MCF 10A (cell line): ENCODE measurements around the gene OTUD7B. TPM values are rescaled to one million over a fixed set of nuclear protein-coding genes. Genes with fewer than 3 reads are reported as not detected.
"Not testable (repeated sequence)": the region's sequence is repeated elsewhere in the genome, so short reads cannot be mapped to it uniquely, and the experiment has no call there.

Source experiments
- BruUV-seq: library from RNA; stranded (reverse); fragments of 400-500 nt; replicated peaks from 2 replicates; lab custom pipeline; 2021; lab: Mats Ljungman, UMichigan
- CTCF ChIA-PET: fragments of 300-600 bp; sonication (Branson Sonifier 250); formaldehyde crosslinking; extraction: SDS; loops from one replicate; lab custom pipeline; 2021; ENCODE audit warnings: antibody characterized with exemption, inconsistent platforms; lab: Yijun Ruan, JAX
- POLR2A ChIA-PET: fragments of 300-600, 350-650 bp; sonication (Branson Sonifier 250); formaldehyde crosslinking; extraction: SDS; loops from one replicate; lab custom pipeline; 2020; ENCODE audit warnings: antibody characterized with exemption, inconsistent platforms; lab: Yijun Ruan, JAX
- DNase-seq: peaks from one replicate; pipeline ENCODE4 v3.0.0-alpha.2; 2018; ENCODE audit not compliant: unreplicated experiment
- H3K27ac Mint-ChIP-seq: one replicate; pipeline ENCODE4 v1.8.0; 2022; ENCODE audit warnings: mild to moderate bottlenecking, low read depth, mixed read lengths; ENCODE audit not compliant: unreplicated experiment
- H3K27me3 Mint-ChIP-seq: one replicate; pipeline ENCODE4 v1.8.0; 2022; ENCODE audit warnings: mixed read lengths; ENCODE audit not compliant: insufficient read depth, unreplicated experiment
- H3K36me3 Mint-ChIP-seq: one replicate; pipeline ENCODE4 v1.8.0; 2022; ENCODE audit warnings: mild to moderate bottlenecking, moderate library complexity, mixed read lengths; ENCODE audit not compliant: insufficient read depth, unreplicated experiment
- H3K4me1 Mint-ChIP-seq: one replicate; pipeline ENCODE4 v1.8.0; 2022; ENCODE audit warnings: mixed read lengths; ENCODE audit not compliant: insufficient read depth, unreplicated experiment
- H3K4me3 Mint-ChIP-seq: one replicate; pipeline ENCODE4 v1.8.0; 2022; ENCODE audit warnings: mild to moderate bottlenecking, moderate library complexity, mixed read lengths; ENCODE audit not compliant: unreplicated experiment
- H3K9me3 Mint-ChIP-seq: one replicate; pipeline ENCODE4 v1.8.0; 2022; ENCODE audit warnings: mixed read lengths; ENCODE audit not compliant: unreplicated experiment
- intact Hi-C: fragments of 100-400 bp; cut with micrococcal nuclease; formaldehyde crosslinking; loops from 2 replicates; pipeline ENCODE4 v1.14.1; 2022
- total RNA-seq: library from RNA; stranded (reverse); gene quantifications from 2 replicates; pipeline ENCODE4 v1.2.3, GENCODE V29; 2022
- TF ChIP-seq, protein P1 (sequence below): fragments of 200-600 bp; IDR thresholded peaks from one replicate; pipeline ENCODE4 v1.8.0; 2022; ENCODE audit warnings: antibody characterized with exemption, mild to moderate bottlenecking; ENCODE audit not compliant: unreplicated experiment

OTUD7B gene
- total RNA-seq, 1 experiment from 2014 or later, result 44.3 TPM

DNA sequence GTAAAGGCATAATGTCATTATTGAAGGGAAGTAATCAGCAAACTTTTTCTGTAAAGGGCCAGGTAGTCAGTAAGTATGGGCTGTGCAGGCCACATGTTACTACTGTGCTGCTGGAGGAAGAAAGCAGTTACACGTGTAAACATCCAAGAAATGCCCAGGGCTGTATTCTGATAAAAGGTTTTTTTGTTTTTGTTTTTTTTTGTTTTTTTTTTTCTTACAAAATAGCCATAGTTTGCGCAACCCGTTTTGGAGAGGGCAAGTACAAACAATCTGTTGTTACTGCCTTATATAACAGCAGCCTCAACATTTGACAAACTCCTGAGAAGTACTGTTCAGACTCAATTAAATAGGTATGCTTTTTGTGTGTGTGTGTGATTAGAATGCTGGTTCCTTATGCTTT lies 47.2 kb downstream of the OTUD7B start:
- H3K27me3 Mint-ChIP-seq, result no peaks in the 10 kb centered on the region
- no peaks in the 10 kb centered on the region for H3K9me3 Mint-ChIP-seq
- H3K4me3 Mint-ChIP-seq, result no peak overlapping the region
- DNase-seq, result peak; percentile 55
- TF ChIP-seq, protein P1, sequence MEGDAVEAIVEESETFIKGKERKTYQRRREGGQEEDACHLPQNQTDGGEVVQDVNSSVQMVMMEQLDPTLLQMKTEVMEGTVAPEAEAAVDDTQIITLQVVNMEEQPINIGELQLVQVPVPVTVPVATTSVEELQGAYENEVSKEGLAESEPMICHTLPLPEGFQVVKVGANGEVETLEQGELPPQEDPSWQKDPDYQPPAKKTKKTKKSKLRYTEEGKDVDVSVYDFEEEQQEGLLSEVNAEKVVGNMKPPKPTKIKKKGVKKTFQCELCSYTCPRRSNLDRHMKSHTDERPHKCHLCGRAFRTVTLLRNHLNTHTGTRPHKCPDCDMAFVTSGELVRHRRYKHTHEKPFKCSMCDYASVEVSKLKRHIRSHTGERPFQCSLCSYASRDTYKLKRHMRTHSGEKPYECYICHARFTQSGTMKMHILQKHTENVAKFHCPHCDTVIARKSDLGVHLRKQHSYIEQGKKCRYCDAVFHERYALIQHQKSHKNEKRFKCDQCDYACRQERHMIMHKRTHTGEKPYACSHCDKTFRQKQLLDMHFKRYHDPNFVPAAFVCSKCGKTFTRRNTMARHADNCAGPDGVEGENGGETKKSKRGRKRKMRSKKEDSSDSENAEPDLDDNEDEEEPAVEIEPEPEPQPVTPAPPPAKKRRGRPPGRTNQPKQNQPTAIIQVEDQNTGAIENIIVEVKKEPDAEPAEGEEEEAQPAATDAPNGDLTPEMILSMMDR, result no peak
- POLR2A ChIA-PET, result interaction anchor here (0.8 to 3.2 kb wide), 13 partner anchors 17 to 272 kb away, joined by 3 to 28 read pairs (median 4); partner anchors contain the start of genes ANP32E, OTUD7B and VPS45
- peak overlapping the region; percentile 46 for H3K27ac Mint-ChIP-seq
- intact Hi-C loops, result loop anchor here (2.0 kb wide), 1 partner anchor 75 kb away; no protein-coding TSS in a partner anchor
- H3K4me1 Mint-ChIP-seq, result peaks cover 22% of the 10 kb centered on the region
- H3K36me3 Mint-ChIP-seq, result peaks cover 84% of the 10 kb centered on the region
- CTCF ChIA-PET, result interaction anchor here (0.7 to 5.0 kb wide), 12 partner anchors 37 to 229 kb away, joined by 3 to 103 read pairs (median 14); partner anchors contain the start of genes OTUD7B and VPS45
- no TSS peak for BruUV-seq

DNA sequence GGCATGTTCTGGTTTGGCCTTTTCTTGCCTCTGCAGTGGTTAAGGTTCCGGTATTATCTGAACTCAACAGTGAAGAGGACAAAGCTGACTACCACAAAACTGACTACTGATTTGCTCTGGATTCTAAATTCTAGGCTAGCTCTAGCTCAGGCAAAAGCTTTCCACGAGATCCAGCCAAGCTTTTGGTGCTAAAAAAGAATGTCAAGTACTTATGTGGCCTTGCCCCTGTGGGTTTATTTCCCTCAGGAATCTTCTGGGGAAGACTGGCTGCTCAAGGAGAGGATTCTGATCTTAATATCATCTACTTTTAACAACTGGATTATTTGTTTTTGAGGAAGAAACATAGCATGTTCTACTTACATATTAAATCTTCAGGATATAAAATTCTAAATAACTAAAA lies 47.8 kb downstream of the OTUD7B start:
- H3K27ac Mint-ChIP-seq, result peak overlapping the region; percentile 46
- ChIA-PET CTCF (interaction anchor here (0.6 to 5.0 kb wide), 51 partner anchors 8 to 283 kb away, joined by 3 to 103 read pairs (median 6); partner anchors contain the start of genes OTUD7B and VPS45), POLR2A (interaction anchor here (1.0 to 3.2 kb wide), 13 partner anchors 22 to 273 kb away, joined by 3 to 41 read pairs (median 5); partner anchors contain the start of genes ANP32E, OTUD7B, SF3B4 and VPS45)
- H3K27me3 Mint-ChIP-seq, result no peaks in the 10 kb centered on the region
- H3K4me1 Mint-ChIP-seq, result peaks cover 22% of the 10 kb centered on the region
- H3K4me3 Mint-ChIP-seq, result no peak overlapping the region
- H3K9me3 Mint-ChIP-seq, result no peaks in the 10 kb centered on the region
- BruUV-seq, result no TSS peak
- DNase-seq, result no peak
- H3K36me3 Mint-ChIP-seq, result peaks cover 85% of the 10 kb centered on the region
- intact Hi-C loops, result loop anchor here (1.0 to 2.0 kb wide), 6 partner anchors 47 to 225 kb away; partner anchors contain the start of gene VPS45
- TF ChIP-seq, protein P1, result no peak

DNA sequence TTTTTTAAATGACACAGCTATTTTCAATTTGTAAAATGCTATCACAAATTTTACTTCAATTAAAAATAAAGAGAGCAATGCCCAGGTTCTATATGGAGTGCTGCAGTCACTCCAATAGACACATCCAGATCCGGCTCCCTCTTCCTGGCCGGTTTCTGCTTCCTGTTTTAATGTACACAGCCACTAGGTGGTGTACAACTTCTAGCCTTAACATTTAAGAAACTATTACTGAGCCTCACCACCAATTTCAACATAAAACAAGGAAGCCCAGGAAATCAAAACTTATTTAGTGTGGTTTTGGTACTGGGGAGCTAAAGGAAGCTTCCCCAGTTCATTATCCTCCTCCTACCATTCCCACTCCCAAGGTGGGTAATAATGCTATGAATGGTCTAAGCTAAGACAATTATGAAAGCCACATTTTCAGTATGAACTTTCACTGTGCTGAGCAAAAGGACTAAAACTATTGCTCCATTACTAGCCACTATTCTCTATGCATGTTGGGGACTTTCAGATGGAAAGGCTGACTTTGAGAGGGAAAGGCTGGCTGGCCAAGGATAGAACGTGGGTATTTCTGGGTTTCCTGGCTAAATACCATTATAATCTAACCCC lies 48.4 kb downstream of the OTUD7B start:
- POLR2A ChIA-PET, result interaction anchor here (0.6 to 3.2 kb wide), 17 partner anchors 22 to 273 kb away, joined by 3 to 41 read pairs (median 4); partner anchors contain the start of genes ANP32E, OTUD7B, SF3B4 and VPS45
- intact Hi-C loops, result loop anchor here (1.0 to 2.0 kb wide), 6 partner anchors 47 to 225 kb away; partner anchors contain the start of gene VPS45
- TF ChIP-seq, protein P1, result peak; percentile 88
- H3K36me3 Mint-ChIP-seq, result peaks cover 88% of the 10 kb centered on the region
- H3K27me3 Mint-ChIP-seq, result no peaks in the 10 kb centered on the region
- H3K27ac Mint-ChIP-seq, result peak overlapping the region; percentile 33
- DNase-seq, result peak; percentile 85
- H3K4me1 Mint-ChIP-seq, result peaks cover 22% of the 10 kb centered on the region
- no peaks in the 10 kb centered on the region for H3K9me3 Mint-ChIP-seq
- CTCF ChIA-PET, result interaction anchor here (0.6 to 5.0 kb wide), 58 partner anchors 9 to 284 kb away, joined by 3 to 103 read pairs (median 6); partner anchors contain the start of genes OTUD7B and VPS45
- no peak overlapping the region for H3K4me3 Mint-ChIP-seq
- BruUV-seq, result no TSS peak

DNA sequence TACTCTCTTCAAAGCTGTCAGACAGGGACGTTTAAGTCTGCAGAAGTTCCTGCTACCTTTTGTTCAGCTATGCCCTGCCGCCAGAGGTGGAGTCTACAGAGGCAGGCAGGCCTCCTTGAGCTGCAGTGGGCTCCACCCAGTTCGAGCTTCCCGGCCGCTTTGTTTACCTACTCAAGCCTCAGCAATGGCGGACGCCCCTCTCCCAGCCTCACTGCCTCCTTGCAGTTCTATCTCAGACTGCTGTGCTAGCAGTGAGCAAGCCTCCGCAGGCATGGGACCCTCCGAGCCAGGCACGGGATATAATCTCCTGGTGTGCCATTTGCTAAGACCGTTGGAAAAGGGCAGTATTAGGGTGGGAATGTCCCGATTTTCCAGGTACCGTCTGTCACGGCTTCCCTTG lies 53.0 kb downstream of the OTUD7B start:
- H3K27ac Mint-ChIP-seq, H3K4me1 Mint-ChIP-seq, H3K27me3 Mint-ChIP-seq, CTCF ChIA-PET, DNase-seq, POLR2A ChIA-PET, H3K9me3 Mint-ChIP-seq, intact Hi-C loops, BruUV-seq, H3K4me3 Mint-ChIP-seq: not testable (repeated sequence)
- peaks cover 82% of the 10 kb centered on the region for H3K36me3 Mint-ChIP-seq
